T47D (cell line): ENCODE results near the gene ACER1.
"Not testable (repeated sequence)": the region's sequence is repeated elsewhere in the genome, so short reads cannot be mapped to it uniquely, and the experiment has no call there.

ENCODE experiments used
- DNase-seq, 2 experiments: peaks; one replicate each; pipeline versions ENCODE4 v3.0.0 to v3.0.0-alpha.2; 2011 to 2012; ENCODE audit warnings: low read depth in 1 of 2, low spot score in 1 of 2
- JUND ChIP-seq: IDR thresholded peaks from 2 replicates; pipeline ENCODE4 v1.6.1; 2012; ENCODE audit warnings: low read depth
- in situ Hi-C: cut with HindIII; loops from 2 replicates; pipeline ENCODE4 v1.10.0; 2016; ENCODE audit warnings: low sequenced_read_pairs, low pct_unique_long_range_greater_than_20kb

ACER1 gene

DNA sequence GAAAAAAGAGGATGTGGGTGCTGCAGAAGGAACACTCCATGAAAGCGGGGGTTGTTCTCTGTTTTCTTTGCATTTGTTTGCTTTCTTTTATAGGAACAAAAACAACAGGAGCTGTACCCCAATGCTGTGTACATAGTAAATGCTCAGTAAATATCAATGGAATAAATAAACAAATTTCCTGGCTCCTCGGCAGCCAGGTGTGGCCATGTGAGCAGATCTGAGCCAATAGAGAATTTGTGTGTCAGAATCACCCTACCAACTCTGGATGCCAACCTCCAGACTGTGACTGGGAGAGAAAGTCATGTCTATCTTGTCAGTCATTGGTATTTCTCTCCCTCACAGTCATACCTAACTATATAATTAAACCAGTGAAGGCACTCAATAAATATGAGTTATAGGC is 17.3 kb upstream of the ACER1 start:
- in situ Hi-C loops, result no loop called here
- DNase-seq, result peak; percentile 23 to 84
- TF ChIP-seq JUND, result no peak

- in situ Hi-C loops, result not testable (repeated sequence)
These were observed 15.9 kb upstream of the ACER1 start for GRCh38 chr19:6349271-6349670.

GRCh38 chr19:6343462-6343861 is 10.1 kb upstream of the ACER1 start:
- TF ChIP-seq JUND, result no peak
- in situ Hi-C loops, result no loop called here
- no peak for DNase-seq

More at GRCh38 chr19:6349271-6349670, 15.9 kb upstream of the ACER1 start:
- DNase-seq, result not testable (repeated sequence)

DNA sequence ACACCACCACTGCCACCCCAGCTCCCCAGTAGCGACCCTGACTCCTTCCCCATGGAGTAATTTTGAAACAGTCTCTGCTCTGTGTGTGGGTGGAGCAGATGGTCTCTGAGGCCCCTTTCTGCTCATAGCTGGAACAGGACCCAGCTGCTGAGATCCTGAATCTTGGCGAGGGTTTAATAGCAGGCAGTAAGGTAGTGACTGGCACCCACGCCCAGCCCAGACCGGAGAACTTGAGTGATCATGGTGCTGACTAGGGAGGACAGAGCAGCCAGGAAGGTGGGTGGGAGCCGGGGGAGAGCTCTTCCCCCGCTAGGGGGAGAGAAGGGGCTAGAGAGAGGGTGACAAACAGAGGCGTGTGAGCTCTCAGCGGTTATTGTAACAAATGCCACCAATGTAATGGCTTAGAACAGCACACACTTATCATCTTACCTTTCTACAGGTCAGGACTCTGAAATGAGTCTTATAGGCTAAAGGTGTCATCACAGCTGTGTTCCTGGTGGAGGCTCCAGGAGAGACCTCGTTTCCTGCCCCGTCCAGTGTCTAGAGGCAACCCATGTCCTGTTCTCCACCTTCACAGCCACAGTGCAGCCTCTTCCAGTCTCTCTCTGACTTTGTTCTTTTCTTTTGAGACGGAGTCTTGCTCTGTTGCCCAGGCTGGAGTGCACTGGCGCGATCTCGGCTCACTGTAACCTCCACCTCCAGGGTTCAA is 7.2 kb upstream of the ACER1 start:
- in situ Hi-C loops, result no loop called here
- TF ChIP-seq JUND, result no peak
- no peak for DNase-seq

DNA sequence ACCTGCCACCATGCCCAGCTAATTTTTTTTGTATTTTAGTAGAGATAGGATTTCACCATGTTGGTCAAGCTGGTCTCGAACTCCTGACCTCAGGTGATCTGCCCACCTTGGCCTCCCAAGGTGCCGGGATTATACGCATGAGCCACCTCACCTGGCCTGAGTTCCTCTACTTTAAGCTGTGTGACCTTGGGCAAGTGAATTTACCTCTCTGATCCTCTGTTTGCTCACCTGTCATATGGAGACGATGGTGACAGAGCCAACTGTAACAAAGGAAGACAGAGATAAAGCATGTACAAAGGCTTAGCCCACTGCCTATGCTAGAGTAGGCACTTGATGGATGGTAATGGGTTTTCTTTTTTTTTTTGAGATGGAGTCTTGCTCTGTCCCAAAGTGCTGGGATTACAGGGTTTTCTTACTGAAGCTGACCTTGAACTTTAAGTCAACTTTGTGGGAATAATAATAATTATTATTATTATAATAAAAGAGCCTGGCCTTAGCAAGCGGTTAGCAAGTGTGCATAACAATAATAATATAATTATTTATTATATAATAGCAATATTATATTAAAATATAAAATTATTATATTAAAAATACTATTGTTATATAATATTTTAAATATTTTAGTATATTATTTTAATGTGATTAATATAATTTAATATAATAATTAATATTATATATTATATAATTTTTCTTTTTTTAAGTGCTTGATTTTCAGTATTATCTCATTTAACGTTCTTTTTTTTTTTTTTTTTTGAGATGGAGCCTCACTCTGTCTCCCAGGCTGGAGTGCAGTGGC is 1.3 kb upstream of the ACER1 start:
- in situ Hi-C loops, result no loop called here
- DNase-seq, result no peak
- TF ChIP-seq JUND, result no peak

GRCh38 chr19:6326815-6327214 is 6.6 kb downstream of the ACER1 start:
- in situ Hi-C loops, result no loop called here
- no peak for TF ChIP-seq JUND
- DNase-seq, result no peak

DNA sequence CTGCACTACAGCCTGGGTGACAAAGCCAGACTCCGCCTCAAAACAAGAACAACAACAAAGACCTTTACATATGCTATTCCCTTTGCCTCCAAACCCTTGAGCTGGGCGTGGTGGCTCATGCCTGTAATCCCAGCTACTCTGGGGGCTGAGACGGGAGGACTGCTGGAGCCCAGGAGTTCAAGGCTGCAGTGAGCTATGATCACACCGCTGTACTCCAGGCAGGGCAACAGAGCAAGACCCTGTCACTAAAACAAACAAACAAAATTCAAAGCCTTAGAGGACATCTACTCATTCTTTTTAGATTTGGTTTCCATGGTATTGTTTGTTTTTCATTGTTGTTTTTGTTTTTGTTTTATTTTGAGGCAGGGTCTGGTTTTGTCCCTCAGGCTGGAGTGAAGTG is 7.8 kb downstream of the ACER1 start:
- DNase-seq, result no peak
- TF ChIP-seq JUND, result no peak
- in situ Hi-C loops, result no loop called here

DNA sequence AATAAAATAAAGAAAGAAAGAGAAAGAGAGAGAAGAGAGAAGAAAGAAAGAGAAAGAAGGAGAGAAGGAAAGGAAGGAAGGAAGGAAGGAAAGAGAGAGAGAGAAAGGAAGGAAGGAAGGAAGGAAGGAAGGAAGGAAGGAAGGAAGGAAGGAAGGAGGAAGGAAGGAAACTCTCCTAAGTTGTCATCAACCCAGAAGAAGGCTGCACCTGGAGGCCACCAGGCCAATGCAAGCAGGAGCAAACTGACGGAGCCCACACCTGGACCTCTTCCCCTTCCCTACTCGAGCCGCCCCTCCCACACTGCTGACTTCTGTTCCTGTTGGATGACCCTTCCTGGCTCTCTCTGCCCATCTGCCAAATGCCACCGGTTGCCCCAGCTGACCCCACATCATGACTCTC is 8.7 kb downstream of the ACER1 start:
- TF ChIP-seq JUND, result no peak
- no peak for DNase-seq
- in situ Hi-C loops, result no loop called here

- TF ChIP-seq JUND, result no peak
- in situ Hi-C loops, result no loop called here
- no peak for DNase-seq
These were observed 11.1 kb downstream of the ACER1 start for GRCh38 chr19:6322284-6322683.

DNA sequence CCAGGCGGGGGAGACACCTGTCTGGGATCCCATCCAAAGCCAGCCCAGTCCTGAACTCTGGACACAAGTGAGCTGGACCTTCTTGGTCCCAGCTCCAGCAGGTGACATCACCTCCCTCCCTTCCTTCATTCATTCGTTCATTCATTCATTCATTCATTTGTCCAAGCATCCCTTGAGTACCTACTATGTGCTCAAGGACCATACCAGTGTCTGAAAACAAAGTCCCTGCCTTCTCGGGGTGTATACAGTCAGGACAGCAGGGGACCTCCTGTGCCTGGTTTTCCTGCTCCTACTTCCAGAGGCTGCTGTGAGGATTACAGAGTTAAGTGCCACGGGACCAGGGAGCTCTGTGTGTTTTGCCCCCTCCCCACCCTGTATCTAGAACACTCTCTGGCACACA is 14.0 kb downstream of the ACER1 start:
- TF ChIP-seq JUND, result no peak
- in situ Hi-C loops, result no loop called here
- DNase-seq, result no peak

GRCh38 chr19:6318772-6319171 is 14.6 kb downstream of the ACER1 start:
- in situ Hi-C loops, result no loop called here
- TF ChIP-seq JUND, result no peak
- DNase-seq, result no peak

- in situ Hi-C loops, DNase-seq: not testable (repeated sequence)
These were observed 17.8 kb downstream of the ACER1 start for GRCh38 chr19:6315646-6316045.

GRCh38 chr19:6313398-6313969 is 19.9 kb downstream of the ACER1 start:
- no peak for TF ChIP-seq JUND
- no peak for DNase-seq
- in situ Hi-C loops, result no loop called here

DNA sequence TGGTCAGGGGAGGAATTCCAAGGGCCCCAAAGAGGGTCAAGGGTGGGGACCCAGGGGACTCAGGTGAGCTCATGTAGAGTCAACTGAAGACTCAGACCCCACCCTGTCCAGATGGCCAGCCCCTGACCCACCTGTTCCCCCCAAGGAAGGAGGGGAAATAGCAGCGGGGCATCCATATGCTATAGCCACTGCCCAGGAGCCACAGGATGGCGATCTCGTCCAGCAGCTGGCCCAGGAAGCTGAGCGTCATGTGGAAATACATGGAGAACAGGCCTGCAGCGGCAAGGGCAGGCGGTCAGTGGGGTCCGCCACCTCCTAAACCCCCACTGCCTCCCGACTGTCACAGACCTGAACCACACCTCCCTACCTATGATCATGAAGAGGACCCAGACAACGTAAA is 21.4 kb downstream of the ACER1 start:
- peak; percentile 13 to 48 for DNase-seq
- in situ Hi-C loops, result no loop called here
- TF ChIP-seq JUND, result no peak
